Measurements from ENCODE around the gene LTBP1. TPM values are rescaled to one million over a fixed set of nuclear protein-coding genes. Genes with fewer than 3 reads are reported as not detected.

LTBP1 gene
- total and polyA plus RNA-seq, 12 donors, result 6.2 to 47.2 (median 15.5) TPM

- DNase-seq, result no peak
- TF ChIP-seq CTCF (IDR thresholded peaks at IDR 0.05), result no peak
- no peak for TF ChIP-seq POLR2A (IDR thresholded peaks at IDR 0.05)
- no peak overlapping the region for H3K4me3 ChIP-seq
- intact Hi-C loops (cut with DNase I), result no loop called here
- H3K36me3 ChIP-seq (replicated peaks in 1 of 2), result no peaks in the 10 kb centered on the region
- H3K4me1 ChIP-seq (replicated peaks in 1 of 2), result no peaks in the 10 kb centered on the region
- H3K27me3 ChIP-seq, result no peaks in the 10 kb centered on the region
- 60 to 77% (median 62%) methylated on average over 2 of the region's 2 CpGs for WGBS, 4 donors
- H3K27ac ChIP-seq, result no peak overlapping the region
- no peaks in the 10 kb centered on the region for H3K9me3 ChIP-seq (replicated peaks in 1 of 3)
Observed at GRCh38 chr2:33444967-33445366, 498.2 kb downstream of the LTBP1 start.

- H3K4me3 ChIP-seq, result no peak overlapping the region
- H3K36me3 ChIP-seq (replicated peaks in 1 of 2), result no peaks in the 10 kb centered on the region
- intact Hi-C loops (cut with DNase I), result no loop called here
- H3K9me3 ChIP-seq (replicated peaks in 1 of 3), result no peaks in the 10 kb centered on the region
- H3K4me1 ChIP-seq (replicated peaks in 1 of 2), result no peaks in the 10 kb centered on the region
- TF ChIP-seq POLR2A (IDR thresholded peaks at IDR 0.05) (no peak), CTCF (IDR thresholded peaks at IDR 0.05) (no peak)
- no peaks in the 10 kb centered on the region for H3K27me3 ChIP-seq
- WGBS, 4 donors, result 53 to 72% (median 70%) methylated on average over 2 of the region's 2 CpGs
- no peak overlapping the region for H3K27ac ChIP-seq
- DNase-seq, result no peak
Observed at GRCh38 chr2:33448220-33448899, 501.6 kb downstream of the LTBP1 start.

Small RNA genes lying within 50 kb of the gene (microRNA-seq; reads per million reads assigned to microRNA genes)
- gene MIR4430, result 0 reads per million in 3 donors

Small RNA genes lying within 50 kb of the gene (small RNA-seq; reads per million reads assigned to genes)
- 0 reads per million in 2 donors for gene RF00019
- 0 reads per million in 2 donors for gene RNA5SP91
- 0 reads per million in 2 donors for gene RNA5SP92

All from adrenal gland (tissue), 12 donors.